SH-SY5Y (cell line): ENCODE measurements around the gene RNU6-9.

Experiments
- GATA2 ChIP-seq: IDR thresholded peaks from 2 replicates; pipeline ENCODE4 v1.6.1; 2011; ENCODE audit warnings: mild to moderate bottlenecking, low read depth, low read length
- GATA3 ChIP-seq: IDR thresholded peaks from 2 replicates; pipeline ENCODE4 v1.6.1; 2011; ENCODE audit warnings: low read depth, mild to moderate bottlenecking, low read length, moderate library complexity

The RNU6-9 gene

GRCh38 chr19:917323-918151, 24.3 kb downstream of the RNU6-9 start, which contains the start of gene KISS1R:
TSS of gene KISS1R (plus strand) at chr19:917333. CDS start at chr19:917503, 170 bp downstream.
- TF ChIP-seq GATA3 = no peak

GRCh38 chr19:918152-918437, 24.8 kb downstream of the RNU6-9 start:
- TF ChIP-seq GATA3 = no peak
- no peak for TF ChIP-seq GATA2

GRCh38 chr19:918481-919198, 25.4 kb downstream of the RNU6-9 start:
- TF ChIP-seq GATA2 (no peak), GATA3 (no peak)

- TF ChIP-seq GATA3 (no peak), GATA2 (no peak)
Observed at GRCh38 chr19:919199-920050, 26.1 kb downstream of the RNU6-9 start.

GRCh38 chr19:920051-920864, 27.0 kb downstream of the RNU6-9 start:
- no peak for TF ChIP-seq GATA2
- no peak for TF ChIP-seq GATA3

- TF ChIP-seq GATA3 (no peak), GATA2 (no peak)
Observed at GRCh38 chr19:924553-925086, 31.3 kb downstream of the RNU6-9 start.

- TF ChIP-seq GATA2 (no peak), GATA3 (no peak)
Observed at GRCh38 chr19:925087-925525, 31.8 kb downstream of the RNU6-9 start.

GRCh38 chr19:925526-926322, 32.4 kb downstream of the RNU6-9 start, which contains the start of gene ARID3A:
TSS of gene ARID3A (plus strand) at chr19:926035. CDS start at chr19:929529, 3,494 bp downstream.
- TF ChIP-seq GATA2 = no peak

GRCh38 chr19:926323-926588, 33.0 kb downstream of the RNU6-9 start:
- TF ChIP-seq GATA2 = no peak
- TF ChIP-seq GATA3 = no peak

- TF ChIP-seq GATA3 = no peak
- no peak for TF ChIP-seq GATA2
Observed at GRCh38 chr19:926589-927350, 33.5 kb downstream of the RNU6-9 start.

GRCh38 chr19:927351-927779, 34.1 kb downstream of the RNU6-9 start:
- no peak for TF ChIP-seq GATA2
- TF ChIP-seq GATA3 = no peak

- TF ChIP-seq GATA3 (no peak), GATA2 (no peak)
Observed at GRCh38 chr19:927780-928401, 34.6 kb downstream of the RNU6-9 start.

GRCh38 chr19:928471-929202, 35.4 kb downstream of the RNU6-9 start:
- TF ChIP-seq GATA3 = no peak
- no peak for TF ChIP-seq GATA2
